GM18909 (cell line): Measurements from ENCODE around the gene CERS2.
A peak's percentile ranks its signal among the peaks of the same experiment; 100 is the strongest.
"Not testable (repeated sequence)": the region's sequence is repeated elsewhere in the genome, so short reads cannot be mapped to it uniquely, and the experiment has no call there.

ENCODE experiments used
- ATAC-seq: cut with Tn5 transposase; IDR thresholded peaks from one replicate; pipeline ENCODE4 v1.9.1; 2021; ENCODE audit warnings: mild to moderate bottlenecking; ENCODE audit not compliant: unreplicated experiment, poor library complexity

Gene CERS2

DNA sequence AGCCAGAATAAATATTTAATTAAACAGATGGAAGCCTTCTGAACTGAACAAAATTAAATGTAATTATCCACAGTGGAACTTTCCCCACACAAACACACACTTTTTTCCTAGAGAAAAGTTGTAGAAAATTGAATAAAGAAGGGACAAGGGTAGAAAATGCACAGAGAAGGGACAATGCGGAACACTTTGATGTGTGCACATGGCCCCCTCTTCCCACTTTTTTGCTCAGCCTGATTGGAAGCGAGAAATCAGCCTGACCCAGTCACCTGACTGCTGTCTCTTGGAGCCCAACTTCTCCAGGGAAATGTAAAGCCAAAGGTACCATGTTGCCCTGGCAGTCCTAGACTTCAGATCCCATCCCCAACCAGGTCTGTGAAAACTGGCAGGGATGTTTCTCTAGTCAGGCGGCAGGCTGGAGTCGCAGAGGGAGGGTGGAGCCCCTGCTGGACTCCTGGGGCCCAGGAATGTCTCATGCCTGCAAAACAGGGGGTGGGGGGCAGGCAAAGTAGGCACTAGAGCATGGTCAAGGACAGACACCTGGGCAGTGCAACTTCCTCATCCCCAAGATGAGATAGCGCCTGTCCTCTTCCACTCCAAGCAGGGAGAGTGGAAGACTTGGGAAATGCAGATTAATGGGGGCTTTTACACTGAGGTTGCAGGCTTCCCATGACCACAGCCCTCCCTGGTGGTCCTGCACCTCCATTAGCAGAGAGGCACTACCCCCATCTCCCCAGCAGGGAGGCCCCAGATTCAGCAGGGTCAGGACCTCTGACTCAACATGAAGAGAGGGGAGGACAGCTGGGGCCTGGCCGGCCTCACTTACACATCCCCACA is 2.8 kb downstream of the CERS2 start:
- ATAC-seq, result no peak

DNA sequence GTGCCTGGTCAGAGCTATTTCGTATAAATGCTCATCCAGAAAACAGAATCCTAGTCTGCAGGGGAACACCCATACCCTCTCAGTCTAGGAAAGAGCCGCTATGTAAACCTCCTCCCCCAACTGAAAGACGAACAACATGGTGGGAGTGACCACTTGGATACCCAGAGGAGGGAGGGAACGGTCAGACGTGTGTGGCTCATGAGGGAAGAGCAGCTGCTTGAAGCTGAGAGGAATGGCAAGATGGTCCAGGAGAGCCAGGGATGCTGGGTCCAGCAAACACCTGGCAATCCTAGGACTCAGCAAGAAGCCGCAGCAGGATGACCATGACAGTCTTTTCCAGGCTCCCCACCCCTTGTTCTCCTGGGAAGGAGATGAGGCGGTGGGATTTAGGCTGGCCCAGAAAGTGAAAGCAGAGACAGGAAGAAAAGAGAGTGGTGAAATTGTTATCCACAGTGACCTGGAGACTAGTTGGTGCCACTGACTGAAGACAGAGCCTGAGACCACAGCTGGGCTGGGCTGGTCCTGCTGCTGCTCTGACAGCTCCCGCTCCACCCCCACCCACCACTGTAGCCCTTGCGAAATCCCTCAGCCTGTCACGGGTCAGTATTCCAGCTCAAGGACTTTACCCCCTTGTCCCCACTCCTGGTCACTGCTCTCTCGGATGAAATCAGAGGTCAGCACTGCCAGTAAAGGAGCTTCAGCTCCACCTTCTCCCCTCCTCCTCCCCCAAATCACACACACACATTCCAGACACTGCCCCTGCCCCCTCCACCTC is 3.6 kb downstream of the CERS2 start:
- ATAC-seq, result no peak

DNA sequence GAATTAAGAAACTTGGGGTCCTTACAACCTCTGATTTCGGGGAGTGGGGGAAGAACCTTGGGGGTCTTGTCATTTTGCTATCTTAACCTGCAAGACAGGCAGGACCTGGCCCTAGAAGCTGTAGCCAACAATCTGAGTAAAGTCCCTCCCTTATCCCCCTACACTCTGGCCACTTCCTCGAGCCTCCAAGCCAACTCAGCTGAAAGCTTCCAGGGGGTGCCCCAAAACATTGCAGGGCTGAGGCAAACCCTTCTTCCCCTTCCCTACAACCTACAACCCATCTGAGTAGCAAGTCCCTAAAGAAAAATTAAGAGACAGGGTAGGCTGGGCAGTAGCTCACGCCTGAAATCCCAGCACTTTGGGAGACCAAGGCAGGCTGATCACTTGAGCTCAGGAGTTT is 5.0 kb downstream of the CERS2 start:
- ATAC-seq, result no peak

DNA sequence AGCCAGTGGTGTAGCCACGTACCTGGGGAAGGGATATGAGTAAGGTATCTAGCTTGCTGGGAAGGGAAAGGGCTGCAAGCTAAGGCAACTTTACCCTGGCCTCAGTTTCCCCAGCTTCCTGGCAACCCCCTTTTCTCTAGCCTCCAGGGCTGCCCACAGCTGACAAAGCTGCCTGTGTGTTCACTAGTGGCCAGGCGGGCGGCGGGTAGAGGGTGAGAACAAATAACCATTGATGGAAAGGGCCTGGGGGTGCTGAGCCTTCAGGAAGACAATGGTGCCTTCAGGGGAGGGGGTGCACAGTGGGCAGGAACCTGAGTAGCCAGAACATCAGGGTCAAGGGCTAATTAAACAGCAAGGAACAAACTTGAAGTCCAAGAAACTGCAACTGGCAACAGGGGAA is 6.1 kb downstream of the CERS2 start:
- no peak for ATAC-seq

DNA sequence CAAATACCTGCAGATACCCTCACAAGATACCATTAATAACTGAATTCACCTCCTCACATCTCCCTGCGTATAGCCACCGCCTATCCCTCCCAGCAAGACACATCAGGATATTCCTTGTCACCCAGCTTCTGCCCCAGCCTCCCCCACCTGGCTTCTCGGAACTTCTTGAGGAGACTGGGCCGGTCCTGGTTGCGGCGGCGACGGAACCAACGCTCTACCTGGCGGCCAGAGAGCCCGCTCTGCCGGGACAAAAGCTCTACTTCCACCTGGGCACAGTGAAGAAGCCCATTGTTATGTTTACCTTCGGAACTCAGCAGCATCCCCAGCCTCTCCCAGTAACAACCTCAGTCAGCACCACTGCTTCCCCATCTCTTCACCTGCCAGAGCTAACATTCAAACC is 6.7 kb downstream of the CERS2 start:
- ATAC-seq, result no peak

DNA sequence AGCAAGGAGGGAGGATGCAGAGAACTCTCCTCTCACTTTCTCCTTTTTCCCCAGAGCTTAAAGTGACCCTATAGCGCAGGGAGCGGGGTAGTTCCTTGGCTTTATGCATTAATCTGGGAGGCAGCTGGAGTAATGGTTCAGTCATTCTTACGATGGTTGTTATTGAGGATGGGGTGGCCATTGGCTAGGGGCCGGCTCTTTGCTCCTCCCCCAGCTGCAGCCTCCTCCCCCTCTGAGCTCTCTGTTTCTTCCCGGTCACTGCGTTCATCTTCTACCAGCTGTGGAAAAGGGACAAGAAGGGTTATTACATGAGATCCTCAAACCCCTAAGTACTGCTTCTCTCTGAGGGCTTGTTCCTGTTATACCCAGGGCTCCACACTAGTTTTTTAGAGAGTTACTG is 8.6 kb downstream of the CERS2 start:
- no peak for ATAC-seq

DNA sequence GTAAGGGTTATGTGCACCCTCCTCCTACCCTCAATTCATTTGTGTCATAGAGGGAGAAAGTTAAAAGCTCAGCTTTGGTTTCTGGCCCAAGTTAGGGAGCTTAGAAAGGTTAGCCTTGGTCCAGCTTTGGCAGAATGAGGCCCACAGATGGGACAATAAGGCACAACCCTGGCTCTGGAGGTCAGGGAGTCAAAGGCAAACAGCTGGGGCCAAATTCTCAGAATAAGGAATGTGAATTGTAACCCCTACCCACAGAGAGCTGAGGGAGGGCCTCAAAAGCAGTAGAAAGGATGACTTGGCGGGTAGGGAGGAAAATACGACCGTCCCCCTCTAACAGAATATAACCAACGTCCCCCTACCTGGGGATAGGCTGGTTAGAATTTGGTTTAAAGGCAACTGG is 9.0 kb downstream of the CERS2 start:
- no peak for ATAC-seq

DNA sequence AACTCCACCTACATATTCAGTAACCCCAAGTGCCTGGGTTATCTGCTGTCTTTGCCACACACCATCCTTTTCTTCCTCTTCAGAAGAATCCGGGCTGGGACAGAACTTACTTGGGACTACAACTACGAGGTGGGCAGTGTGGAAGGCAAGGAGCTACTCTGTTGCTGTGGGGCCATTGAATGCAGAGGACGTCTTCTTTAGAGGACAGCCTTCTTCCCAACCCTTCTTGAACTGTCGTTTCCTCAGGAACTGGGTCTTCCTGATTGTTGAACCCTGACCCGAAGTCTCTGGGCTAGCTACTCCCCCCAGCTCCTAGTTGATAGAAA is 10.5 kb downstream of the CERS2 start:
- no peak for ATAC-seq

DNA sequence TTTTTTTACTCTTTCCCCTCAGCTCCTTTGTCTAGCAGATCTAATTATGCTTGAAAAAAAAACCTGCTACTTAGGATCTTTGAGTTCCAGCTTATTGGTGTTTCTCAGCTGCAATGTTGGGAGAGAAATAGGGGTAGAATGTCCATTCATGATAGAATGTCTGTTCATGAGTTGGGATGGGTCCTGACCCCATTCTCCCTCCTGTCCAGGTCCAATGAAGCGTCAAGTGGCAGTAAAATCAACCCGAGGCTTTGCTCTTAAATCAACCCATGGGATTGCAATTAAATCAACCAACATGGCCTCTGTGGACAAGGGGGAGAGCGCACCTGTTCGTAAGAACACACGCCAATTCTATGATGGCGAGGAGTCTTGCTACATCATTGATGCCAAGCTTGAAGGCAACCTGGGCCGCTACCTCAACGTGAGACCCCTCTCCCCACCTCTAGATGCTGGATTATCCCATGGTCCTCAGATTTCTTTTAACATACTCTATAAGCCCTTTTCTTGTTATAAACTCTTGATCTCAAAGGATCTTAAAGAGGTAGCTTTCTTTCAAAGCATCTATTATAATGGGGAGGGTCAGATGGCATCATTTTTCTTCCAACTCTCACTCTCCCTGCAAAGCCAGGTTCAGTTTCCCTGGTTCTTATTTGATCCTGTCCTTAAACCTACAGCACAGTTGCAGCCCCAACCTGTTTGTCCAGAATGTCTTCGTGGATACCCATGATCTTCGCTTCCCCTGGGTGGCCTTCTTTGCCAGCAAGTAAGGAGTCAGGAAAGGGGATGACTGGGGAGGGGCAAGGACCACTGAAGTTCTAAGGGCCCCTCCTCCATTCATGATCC is 11.1 kb downstream of the CERS2 start:
- no peak for ATAC-seq

DNA sequence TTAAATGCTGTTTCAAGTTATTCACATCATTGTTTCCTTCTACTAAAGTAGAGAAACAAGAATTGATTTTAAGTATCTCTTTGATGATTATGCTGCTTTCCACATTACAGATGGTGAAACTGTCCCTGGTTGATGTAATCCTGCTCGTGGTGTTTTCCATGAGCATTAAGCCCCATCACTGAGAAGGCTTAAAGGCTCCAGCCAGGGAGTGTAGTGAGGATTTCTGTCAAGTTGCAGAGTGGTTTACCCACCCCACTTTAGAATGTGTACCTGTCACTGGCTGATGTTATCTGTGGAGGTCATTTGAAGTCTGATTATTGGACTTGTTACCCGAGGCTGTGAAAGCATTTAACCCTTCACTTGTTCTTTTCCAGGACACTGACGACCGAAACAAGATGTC is 12.9 kb downstream of the CERS2 start:
- no peak for ATAC-seq

DNA sequence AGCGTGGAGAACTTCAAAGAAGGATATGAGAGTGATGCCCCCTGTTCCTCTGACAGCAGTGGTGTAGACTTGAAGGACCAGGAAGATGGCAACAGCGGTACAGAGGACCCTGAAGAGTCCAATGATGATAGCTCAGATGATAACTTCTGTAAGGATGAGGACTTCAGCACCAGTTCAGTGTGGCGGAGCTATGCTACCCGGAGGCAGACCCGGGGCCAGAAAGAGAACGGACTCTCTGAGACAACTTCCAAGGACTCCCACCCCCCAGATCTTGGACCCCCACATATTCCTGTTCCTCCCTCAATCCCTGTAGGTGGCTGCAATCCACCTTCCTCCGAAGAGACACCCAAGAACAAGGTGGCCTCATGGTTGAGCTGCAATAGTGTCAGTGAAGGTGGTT is 14.0 kb downstream of the CERS2 start:
- ATAC-seq, result no peak

DNA sequence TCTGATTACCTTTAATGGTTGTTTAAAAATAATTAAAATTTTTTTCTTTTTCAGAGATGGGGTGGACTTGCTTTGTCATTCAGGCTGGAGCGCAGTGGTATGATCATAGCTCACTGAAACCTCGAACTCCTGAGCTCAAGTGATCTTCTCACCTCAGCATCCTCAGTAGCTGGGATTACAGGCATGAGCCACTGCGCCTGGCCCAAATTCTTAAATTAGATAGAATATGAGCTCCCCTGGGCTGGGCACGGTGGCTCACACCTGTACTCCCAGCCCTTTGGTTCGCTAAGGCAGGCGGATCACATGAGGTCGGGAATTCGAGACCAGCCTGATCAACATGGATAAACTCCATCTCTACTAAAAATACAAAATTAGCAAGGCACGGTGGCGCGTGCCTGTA is 17.0 kb downstream of the CERS2 start:
- no peak for ATAC-seq

DNA sequence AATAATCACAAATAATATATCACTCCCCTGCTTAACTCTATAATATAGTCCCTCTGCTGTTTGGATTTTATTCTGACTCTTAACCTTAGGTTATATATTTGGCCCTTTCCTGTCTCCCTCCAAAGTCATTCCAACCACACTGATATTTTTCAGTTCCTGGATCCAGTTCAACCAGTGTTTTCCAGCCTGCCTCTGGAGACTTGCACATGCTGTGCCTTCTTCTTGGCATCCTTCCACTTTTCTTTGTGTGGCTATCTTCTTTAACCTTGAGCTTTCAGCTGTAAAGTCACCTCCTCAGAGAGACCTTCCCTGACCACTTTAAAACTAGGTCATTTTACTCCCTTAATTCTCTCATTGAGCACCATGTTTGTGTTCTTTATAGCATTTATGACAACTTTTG is 19.4 kb downstream of the CERS2 start:
- no peak for ATAC-seq

DNA sequence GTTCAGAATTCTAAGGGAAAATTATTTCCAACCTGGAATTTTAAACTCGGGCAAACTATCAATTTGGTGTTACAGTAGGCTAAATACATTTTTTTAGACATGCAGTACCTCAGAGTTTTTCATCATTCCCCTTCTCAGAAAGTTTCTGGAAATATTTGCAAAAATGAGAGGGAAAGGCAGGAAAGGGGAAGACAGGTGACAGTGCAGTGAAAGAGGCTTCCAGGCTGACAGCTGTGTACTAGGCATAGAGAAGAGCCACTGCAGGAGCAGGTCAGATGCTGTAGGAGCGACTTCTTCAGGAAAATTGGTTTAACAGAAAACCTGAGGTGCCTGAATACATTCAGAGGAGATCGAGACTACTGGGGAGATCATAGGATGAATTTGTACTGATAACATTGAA is 19.9 kb downstream of the CERS2 start:
- ATAC-seq, result no peak

DNA sequence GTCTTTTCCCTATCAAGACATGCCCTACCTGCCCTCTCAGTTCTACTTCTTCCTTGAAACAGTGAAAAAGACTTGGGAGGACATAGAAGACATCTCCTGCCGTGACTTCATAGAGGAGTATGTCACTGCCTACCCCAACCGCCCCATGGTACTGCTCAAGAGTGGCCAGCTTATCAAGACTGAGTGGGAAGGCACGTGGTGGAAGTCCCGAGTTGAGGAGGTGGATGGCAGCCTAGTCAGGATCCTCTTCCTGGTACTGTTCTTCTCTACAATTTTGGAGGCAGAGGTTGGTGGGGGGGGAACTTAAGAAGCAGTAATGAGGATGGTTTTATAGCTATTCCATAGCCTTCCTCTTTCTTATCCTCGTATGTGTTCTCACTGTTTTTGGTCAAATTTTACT is 29.8 kb downstream of the CERS2 start:
- no peak for ATAC-seq

DNA sequence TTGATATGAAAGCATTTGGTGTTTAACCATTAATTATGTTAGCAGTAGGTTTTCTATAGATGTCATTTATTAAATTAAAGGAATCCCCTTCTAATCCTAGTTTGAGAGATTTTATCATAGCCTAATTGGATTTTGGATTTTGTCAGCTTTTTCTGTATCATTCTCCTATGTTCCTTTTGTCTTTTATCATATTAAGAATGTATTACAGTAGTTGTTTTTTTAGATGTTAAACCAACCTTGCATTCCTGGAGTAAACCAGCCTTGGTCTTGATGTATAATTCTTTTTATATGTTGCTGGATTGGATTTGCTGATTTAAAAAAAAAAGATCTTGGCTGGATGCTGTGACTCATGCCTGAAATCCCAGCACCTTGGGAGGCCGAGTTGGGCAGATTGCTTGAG is 42.9 kb downstream of the CERS2 start:
- no peak for ATAC-seq

DNA sequence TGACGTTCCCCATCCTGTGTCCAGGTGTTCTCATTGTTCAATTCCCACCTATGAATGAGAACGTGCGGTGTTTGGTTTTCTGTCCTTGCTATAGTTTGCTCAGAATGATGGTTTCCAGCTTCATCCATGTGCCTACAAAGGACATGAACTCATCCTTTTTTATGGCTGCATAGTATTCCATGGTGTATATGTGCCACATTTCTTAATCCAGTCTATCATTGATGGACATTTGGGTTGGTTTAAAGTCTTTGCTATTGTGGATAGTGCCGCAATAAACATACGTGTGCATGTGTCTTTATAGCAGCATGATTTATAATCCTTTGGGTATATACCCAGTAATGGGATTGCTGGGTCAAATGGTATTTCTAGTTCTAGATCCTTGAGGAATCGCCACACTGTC is 45.9 kb downstream of the CERS2 start:
- not testable (repeated sequence) for ATAC-seq

DNA sequence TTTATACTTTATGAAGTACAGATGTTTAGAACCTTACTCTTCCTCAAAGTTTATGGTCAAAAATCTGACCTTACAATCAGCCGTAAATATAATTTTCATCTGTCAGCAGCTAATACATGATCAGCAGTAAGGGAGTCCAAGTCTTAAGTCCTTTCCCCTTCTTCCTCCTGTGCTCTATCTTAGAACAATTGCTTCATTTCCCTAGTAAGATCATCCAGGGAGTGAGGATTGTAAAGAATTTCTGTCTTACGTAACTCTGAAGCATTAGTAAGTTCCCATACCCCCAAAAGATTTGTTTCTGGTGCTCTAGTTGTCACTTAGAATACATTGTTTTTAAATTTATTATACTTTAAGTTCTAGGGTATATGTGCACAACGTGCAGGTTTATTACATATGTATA is 46.3 kb downstream of the CERS2 start:
- no peak for ATAC-seq

DNA sequence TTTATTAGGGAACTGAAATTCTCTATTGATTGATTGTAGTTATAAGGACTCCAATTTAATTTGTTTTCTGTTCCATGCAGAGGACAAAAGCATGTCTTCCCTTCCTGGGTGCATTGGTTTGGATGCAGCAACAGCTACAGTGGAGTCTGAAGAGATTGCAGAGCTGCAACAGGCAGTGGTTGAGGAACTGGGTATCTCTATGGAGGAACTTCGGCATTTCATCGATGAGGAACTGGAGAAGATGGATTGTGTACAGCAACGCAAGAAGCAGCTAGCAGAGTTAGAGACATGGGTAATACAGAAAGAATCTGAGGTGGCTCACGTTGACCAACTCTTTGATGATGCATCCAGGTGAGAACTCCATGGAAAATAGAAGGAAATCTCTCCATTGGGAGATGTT is 47.0 kb downstream of the CERS2 start:
- ATAC-seq, result no peak

DNA sequence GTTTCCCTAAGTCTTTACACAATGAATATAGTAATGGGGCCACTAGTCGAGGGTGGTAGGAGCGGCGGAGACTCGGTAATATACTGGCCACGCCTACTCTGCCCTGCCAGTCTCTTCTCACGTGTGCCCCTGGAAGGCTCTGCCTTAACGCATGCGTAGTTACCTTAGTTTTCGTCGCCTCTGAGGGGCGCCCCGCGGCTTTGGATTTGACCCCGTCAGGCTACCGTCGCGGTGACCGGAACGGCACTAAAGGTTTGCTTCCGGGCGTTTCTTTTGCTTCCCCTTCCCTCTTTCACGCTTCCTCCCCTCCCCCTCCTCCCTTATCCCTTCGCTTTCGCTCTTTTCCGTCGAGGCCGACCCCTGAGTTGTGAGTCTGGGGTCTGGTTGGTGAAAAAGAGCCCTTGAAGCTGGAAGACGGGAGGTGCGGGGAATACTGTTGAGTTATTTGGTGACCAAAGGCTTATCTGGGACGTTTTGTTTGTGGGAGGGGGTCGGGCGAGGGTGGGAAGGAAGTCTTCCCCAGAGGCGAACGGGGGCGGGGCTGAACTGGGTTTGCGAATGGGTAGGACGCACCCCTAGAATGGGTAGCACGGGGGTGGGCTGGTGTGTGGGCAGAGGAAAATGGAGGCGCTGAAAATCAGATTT is 48.4 kb downstream of the CERS2 start, which contains the start of gene SETDB1:
TSS of gene SETDB1 (plus strand) at position 267 of the 645 bp plus-strand sequence. CDS start 1,352 bp downstream, outside the sequence.
- ATAC-seq, result peak; percentile 84
